NB4 (cell line): ENCODE data around the gene ARL5C.

Experiments
- CTCF ChIP-seq: IDR thresholded peaks from one replicate; pipeline ENCODE4 v1.5.1; 2012; ENCODE audit warnings: low read depth, low read length
- MAX ChIP-seq: IDR thresholded peaks from 2 replicates; pipeline ENCODE4 v1.6.1; 2011; ENCODE audit warnings: low read depth, low read length
- MYC ChIP-seq: IDR thresholded peaks from 2 replicates; pipeline ENCODE4 v1.6.1; 2011; ENCODE audit warnings: low read depth, low read length
- POLR2A ChIP-seq: IDR thresholded peaks from 2 replicates; pipeline ENCODE4 v1.6.1; 2011; ENCODE audit warnings: mild to moderate bottlenecking; ENCODE audit not compliant: insufficient read length; ENCODE audit errors: extremely low read depth

- no peak for TF ChIP-seq POLR2A
- no peak for TF ChIP-seq CTCF
- no peak for TF ChIP-seq MYC
- no peak for TF ChIP-seq MAX
Measured at GRCh38 chr17:39150795-39151149, 15.2 kb downstream of the ARL5C start.
